ENCODE measurements around the gene DGKD. TPM values are rescaled to one million over a fixed set of nuclear protein-coding genes. Genes with fewer than 3 reads are reported as not detected.

The DGKD gene
- total RNA-seq, 2 experiments from 2014 or later: 92.1 to 94.2 TPM

DNA sequence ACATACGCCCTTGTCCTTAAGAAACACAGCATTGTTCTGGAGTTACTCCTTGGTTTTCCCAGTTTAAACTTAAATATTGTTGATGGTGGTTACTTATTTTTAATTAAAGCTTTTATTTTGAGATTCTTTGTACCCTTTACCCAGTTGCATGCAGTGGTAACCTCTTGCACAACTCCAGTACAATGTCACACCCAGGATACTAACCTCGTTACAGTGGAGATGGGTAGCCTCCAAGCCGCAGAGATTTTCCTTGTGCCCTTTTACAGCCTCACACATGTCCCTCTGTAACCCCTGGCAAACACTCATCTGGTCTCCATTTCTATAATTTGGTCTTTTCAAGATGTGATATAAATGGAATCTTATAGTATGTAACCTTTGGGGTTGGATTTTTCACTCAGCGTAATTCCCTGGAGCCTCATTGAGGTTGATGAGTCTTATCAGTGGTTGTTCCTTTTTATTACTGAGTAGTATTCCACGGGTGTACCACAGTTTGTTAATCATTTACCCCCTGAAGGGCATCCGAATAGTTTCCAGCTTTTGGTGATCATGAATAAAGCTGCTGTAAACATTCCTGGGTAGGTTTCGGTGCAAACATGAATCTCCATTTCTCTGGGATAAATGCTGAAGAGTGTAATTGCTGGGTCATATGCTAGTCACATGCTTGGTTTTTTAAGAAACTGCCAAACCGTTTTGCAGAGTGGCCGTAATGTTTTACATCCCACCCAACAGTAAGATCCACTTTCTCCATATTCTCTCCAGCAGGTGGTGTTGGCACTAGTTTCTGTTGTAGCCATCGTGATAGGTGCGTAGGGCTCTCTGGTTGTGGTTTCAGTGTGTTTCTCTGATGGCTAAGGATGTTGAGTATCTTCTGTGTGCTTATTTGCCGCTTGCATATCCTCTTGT lies 68.6 kb downstream of the DGKD start:
- Mint-ChIP-seq H3K9me3 (ENCODE audit: insufficient read depth) (no peaks in the 10 kb centered on the region), H3K27ac (peak overlapping the region; percentile 98), H3K36me3 (ENCODE audit: low read depth) (peaks cover 80% of the 10 kb centered on the region), H3K4me1 (ENCODE audit: low read depth) (peaks cover 93% of the 10 kb centered on the region), H3K27me3 (ENCODE audit: low read depth) (no peaks in the 10 kb centered on the region), H3K4me3 (no peak overlapping the region)
- ATAC-seq (no peak), DNase-seq (no peak)
- CTCF ChIA-PET: interaction anchor here (0.8 to 9.6 kb wide), 10 partner anchors 10 to 171 kb away, joined by 3 to 180 read pairs (median 6); partner anchors contain the start of gene ATG16L1
- POLR2A ChIA-PET: interaction anchor here (0.7 to 1.8 kb wide), 3 partner anchors 16 to 20 kb away, joined by 3 to 9 read pairs (median 5); no protein-coding TSS in a partner anchor

GRCh38 chr2:233423552-233423860 lies 69.2 kb downstream of the DGKD start:
- H3K27ac Mint-ChIP-seq: peak overlapping the region; percentile 39
- no peaks in the 10 kb centered on the region for H3K27me3 Mint-ChIP-seq (ENCODE audit: low read depth)
- H3K36me3 Mint-ChIP-seq (ENCODE audit: low read depth): peaks cover 82% of the 10 kb centered on the region
- peaks cover 93% of the 10 kb centered on the region for H3K4me1 Mint-ChIP-seq (ENCODE audit: low read depth)
- no peak overlapping the region for H3K4me3 Mint-ChIP-seq
- H3K9me3 Mint-ChIP-seq (ENCODE audit: insufficient read depth): no peaks in the 10 kb centered on the region
- ChIA-PET CTCF (interaction anchor here (1.9 to 7.8 kb wide), 3 partner anchors 13 to 25 kb away, joined by 6 to 56 read pairs (median 11); no protein-coding TSS in a partner anchor), POLR2A (no interaction called here)
- DNase-seq (no peak), ATAC-seq (no peak)

GRCh38 chr2:233424154-233424951 lies 70.1 kb downstream of the DGKD start:
- Mint-ChIP-seq H3K36me3 (ENCODE audit: low read depth) (peaks cover 77% of the 10 kb centered on the region), H3K27ac (peak overlapping the region; percentile 39), H3K9me3 (ENCODE audit: insufficient read depth) (no peaks in the 10 kb centered on the region), H3K27me3 (ENCODE audit: low read depth) (no peaks in the 10 kb centered on the region), H3K4me3 (no peak overlapping the region), H3K4me1 (ENCODE audit: low read depth) (peaks cover 91% of the 10 kb centered on the region)
- ChIA-PET CTCF (interaction anchor here (1.3 to 7.8 kb wide), 3 partner anchors 16 to 68 kb away, joined by 3 to 56 read pairs (median 5); no protein-coding TSS in a partner anchor), POLR2A (no interaction called here)
- no peak for ATAC-seq
- DNase-seq: no peak

DNA sequence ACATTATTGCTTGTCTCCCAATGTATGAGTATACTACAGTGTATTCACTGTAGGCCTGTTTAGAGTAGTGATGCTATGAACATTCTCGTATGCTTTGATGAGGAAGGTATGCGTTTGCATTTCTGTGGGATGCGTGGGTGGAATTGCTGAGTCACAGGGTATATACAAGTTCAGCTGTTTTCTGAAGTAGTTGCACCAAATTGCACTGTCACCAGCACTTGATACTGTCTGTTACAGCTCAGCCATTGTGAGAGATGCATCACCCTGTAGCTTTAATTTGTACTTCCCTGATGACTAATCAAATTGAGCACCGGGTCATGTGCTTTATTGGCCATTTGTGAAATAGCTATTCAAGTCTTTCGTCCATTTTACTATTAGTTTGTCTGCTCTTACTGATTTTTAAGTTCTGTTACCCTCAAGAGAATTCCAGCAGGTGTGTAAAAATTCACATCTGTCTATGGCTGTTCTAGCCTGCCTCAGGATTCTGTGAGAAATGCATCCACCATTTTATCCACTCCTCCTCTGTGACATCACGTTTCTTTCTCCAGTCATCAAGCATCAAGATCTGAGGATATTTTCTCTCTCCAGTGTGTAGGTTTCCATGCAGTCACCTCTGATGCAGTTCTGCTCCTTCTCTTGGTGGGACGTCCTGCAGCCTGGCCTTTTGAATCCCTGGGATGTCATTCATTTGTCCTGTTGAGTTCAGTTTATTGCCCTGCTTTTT lies 72.5 kb downstream of the DGKD start:
- Mint-ChIP-seq H3K4me1 (ENCODE audit: low read depth) (peaks cover 82% of the 10 kb centered on the region), H3K27ac (peak overlapping the region; percentile 3), H3K27me3 (ENCODE audit: low read depth) (no peaks in the 10 kb centered on the region), H3K9me3 (ENCODE audit: insufficient read depth) (no peaks in the 10 kb centered on the region), H3K36me3 (ENCODE audit: low read depth) (peaks cover 74% of the 10 kb centered on the region), H3K4me3 (no peak overlapping the region)
- POLR2A ChIA-PET: no interaction called here
- DNase-seq (no peak), ATAC-seq (no peak)
- CTCF ChIA-PET: interaction anchor here (0.7 to 7.8 kb wide), 4 partner anchors 17 to 28 kb away, joined by 3 to 56 read pairs (median 4); no protein-coding TSS in a partner anchor

DNA sequence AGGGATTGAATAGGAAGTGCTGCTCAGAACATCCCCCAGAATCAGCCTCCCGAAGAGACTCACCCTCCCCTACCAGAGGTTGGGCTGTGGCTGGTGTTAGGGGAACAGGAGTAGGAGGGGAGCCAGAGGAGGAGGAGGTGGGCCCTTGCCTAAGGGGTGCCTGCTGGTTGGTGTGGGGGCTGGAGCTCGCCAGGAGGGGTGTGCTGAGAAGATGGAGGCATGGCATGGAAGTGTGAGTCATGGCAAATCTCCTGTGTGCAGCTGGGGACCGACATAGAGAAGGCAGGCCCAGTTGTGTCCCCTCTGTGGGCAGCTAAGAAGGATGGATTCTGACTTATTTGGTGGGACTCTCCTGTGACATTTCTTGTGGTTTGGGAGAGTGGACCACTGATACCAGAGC lies 73.7 kb downstream of the DGKD start:
- peaks cover 71% of the 10 kb centered on the region for H3K4me1 Mint-ChIP-seq (ENCODE audit: low read depth)
- peaks cover 68% of the 10 kb centered on the region for H3K36me3 Mint-ChIP-seq (ENCODE audit: low read depth)
- no peaks in the 10 kb centered on the region for H3K27me3 Mint-ChIP-seq (ENCODE audit: low read depth)
- ChIA-PET CTCF (interaction anchor here (7.8 kb wide), 1 partner anchor 16 kb away, joined by 56 read pairs; no protein-coding TSS in a partner anchor), POLR2A (no interaction called here)
- DNase-seq (no peak), ATAC-seq (no peak)
- H3K27ac Mint-ChIP-seq: no peak overlapping the region
- H3K9me3 Mint-ChIP-seq (ENCODE audit: insufficient read depth): no peaks in the 10 kb centered on the region
- no peak overlapping the region for H3K4me3 Mint-ChIP-seq

GRCh38 chr2:233428438-233428837 lies 74.1 kb downstream of the DGKD start:
- CTCF ChIA-PET: interaction anchor here (7.8 kb wide), 1 partner anchor 15 kb away, joined by 56 read pairs; no protein-coding TSS in a partner anchor
- POLR2A ChIA-PET: no interaction called here
- Mint-ChIP-seq H3K27ac (no peak overlapping the region), H3K36me3 (ENCODE audit: low read depth) (peaks cover 64% of the 10 kb centered on the region), H3K9me3 (ENCODE audit: insufficient read depth) (no peaks in the 10 kb centered on the region), H3K27me3 (ENCODE audit: low read depth) (no peaks in the 10 kb centered on the region), H3K4me3 (no peak overlapping the region), H3K4me1 (ENCODE audit: low read depth) (peaks cover 66% of the 10 kb centered on the region)
- ATAC-seq (no peak), DNase-seq (no peak)

DNA sequence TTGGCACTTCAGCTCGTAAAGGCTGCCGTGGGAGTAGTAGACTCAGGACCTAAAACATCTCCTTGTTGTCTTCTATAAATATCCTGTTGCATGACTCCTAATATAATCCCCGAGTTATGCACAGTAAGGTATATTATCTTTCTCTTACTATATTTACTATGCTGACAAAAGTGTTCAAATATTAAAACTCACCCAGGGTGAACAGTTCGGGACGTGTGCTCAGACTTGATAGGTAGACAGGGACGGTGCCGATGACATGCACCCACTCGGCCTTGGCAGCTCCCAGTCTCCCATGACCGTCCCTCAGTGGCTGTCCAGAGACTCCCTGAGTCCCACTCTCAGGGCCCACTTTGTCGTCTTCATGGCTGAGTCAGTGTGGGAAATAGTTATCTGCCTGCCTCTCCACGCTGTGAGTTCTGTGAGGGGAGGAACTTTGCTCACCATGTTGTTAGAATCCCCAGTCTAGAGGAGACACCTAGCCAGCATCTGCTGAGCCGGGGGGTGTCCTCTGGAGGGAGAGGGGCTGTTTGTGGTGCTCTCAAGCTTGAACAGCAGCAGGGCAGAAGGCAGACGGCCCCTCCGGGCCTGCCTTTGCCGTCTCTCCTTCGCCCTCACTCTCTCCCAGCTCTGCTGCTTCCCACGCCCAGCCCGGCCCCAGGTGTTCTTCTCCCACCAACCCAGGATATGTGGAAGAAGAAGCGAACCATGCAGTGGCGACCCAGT lies 75.0 kb downstream of the DGKD start:
- Mint-ChIP-seq H3K4me3 (no peak overlapping the region), H3K27ac (no peak overlapping the region), H3K9me3 (ENCODE audit: insufficient read depth) (no peaks in the 10 kb centered on the region), H3K27me3 (ENCODE audit: low read depth) (no peaks in the 10 kb centered on the region), H3K4me1 (ENCODE audit: low read depth) (peaks cover 57% of the 10 kb centered on the region), H3K36me3 (ENCODE audit: low read depth) (peaks cover 55% of the 10 kb centered on the region)
- no peak for ATAC-seq
- ChIA-PET CTCF (interaction anchor here (2.0 to 7.8 kb wide), 2 partner anchors 14 to 25 kb away, joined by 11 to 56 read pairs; no protein-coding TSS in a partner anchor), POLR2A (no interaction called here)
- no peak for DNase-seq

GRCh38 chr2:233430081-233430480 lies 75.8 kb downstream of the DGKD start:
- H3K27me3 Mint-ChIP-seq (ENCODE audit: low read depth): no peaks in the 10 kb centered on the region
- DNase-seq (no peak), ATAC-seq (no peak)
- H3K4me1 Mint-ChIP-seq (ENCODE audit: low read depth): peaks cover 53% of the 10 kb centered on the region
- CTCF ChIA-PET: interaction anchor here (2.0 to 7.8 kb wide), 2 partner anchors 14 to 26 kb away, joined by 11 to 56 read pairs; no protein-coding TSS in a partner anchor
- H3K27ac Mint-ChIP-seq: no peak overlapping the region
- H3K9me3 Mint-ChIP-seq (ENCODE audit: insufficient read depth): no peaks in the 10 kb centered on the region
- H3K4me3 Mint-ChIP-seq: no peak overlapping the region
- POLR2A ChIA-PET: no interaction called here
- H3K36me3 Mint-ChIP-seq (ENCODE audit: low read depth): peaks cover 55% of the 10 kb centered on the region

- Mint-ChIP-seq H3K27me3 (ENCODE audit: low read depth) (no peaks in the 10 kb centered on the region), H3K27ac (no peak overlapping the region), H3K4me1 (ENCODE audit: low read depth) (peaks cover 50% of the 10 kb centered on the region), H3K36me3 (ENCODE audit: low read depth) (peaks cover 56% of the 10 kb centered on the region), H3K4me3 (no peak overlapping the region), H3K9me3 (ENCODE audit: insufficient read depth) (no peaks in the 10 kb centered on the region)
- DNase-seq (no peak), ATAC-seq (no peak)
- POLR2A ChIA-PET: interaction anchor here (0.6 kb wide), 1 partner anchor 45 kb away, joined by 3 read pairs; no protein-coding TSS in a partner anchor
- CTCF ChIA-PET: interaction anchor here (2.0 to 7.8 kb wide), 2 partner anchors 13 to 26 kb away, joined by 11 to 56 read pairs; no protein-coding TSS in a partner anchor
Observed at GRCh38 chr2:233430651-233431050, 76.4 kb downstream of the DGKD start.

GRCh38 chr2:233433029-233433428 lies 78.7 kb downstream of the DGKD start:
- Mint-ChIP-seq H3K27me3 (ENCODE audit: low read depth) (no peaks in the 10 kb centered on the region), H3K27ac (no peak overlapping the region), H3K4me1 (ENCODE audit: low read depth) (peaks cover 27% of the 10 kb centered on the region), H3K9me3 (ENCODE audit: insufficient read depth) (no peaks in the 10 kb centered on the region), H3K36me3 (ENCODE audit: low read depth) (peaks cover 47% of the 10 kb centered on the region), H3K4me3 (no peak overlapping the region)
- CTCF ChIA-PET: interaction anchor here (0.9 to 1.8 kb wide), 6 partner anchors 10 to 29 kb away, joined by 3 to 15 read pairs (median 5); no protein-coding TSS in a partner anchor
- DNase-seq (no peak), ATAC-seq (no peak)
- POLR2A ChIA-PET: no interaction called here
